Measurements from ENCODE around the gene ZBTB7B. TPM values are rescaled to one million over a fixed set of nuclear protein-coding genes. Genes with fewer than 3 reads are reported as not detected.
"Not testable (repeated sequence)": the region's sequence is repeated elsewhere in the genome, so short reads cannot be mapped to it uniquely, and the experiment has no call there.

The ZBTB7B gene
- total RNA-seq, 1 donor from 2014 or later, result 80.4 TPM

DNA sequence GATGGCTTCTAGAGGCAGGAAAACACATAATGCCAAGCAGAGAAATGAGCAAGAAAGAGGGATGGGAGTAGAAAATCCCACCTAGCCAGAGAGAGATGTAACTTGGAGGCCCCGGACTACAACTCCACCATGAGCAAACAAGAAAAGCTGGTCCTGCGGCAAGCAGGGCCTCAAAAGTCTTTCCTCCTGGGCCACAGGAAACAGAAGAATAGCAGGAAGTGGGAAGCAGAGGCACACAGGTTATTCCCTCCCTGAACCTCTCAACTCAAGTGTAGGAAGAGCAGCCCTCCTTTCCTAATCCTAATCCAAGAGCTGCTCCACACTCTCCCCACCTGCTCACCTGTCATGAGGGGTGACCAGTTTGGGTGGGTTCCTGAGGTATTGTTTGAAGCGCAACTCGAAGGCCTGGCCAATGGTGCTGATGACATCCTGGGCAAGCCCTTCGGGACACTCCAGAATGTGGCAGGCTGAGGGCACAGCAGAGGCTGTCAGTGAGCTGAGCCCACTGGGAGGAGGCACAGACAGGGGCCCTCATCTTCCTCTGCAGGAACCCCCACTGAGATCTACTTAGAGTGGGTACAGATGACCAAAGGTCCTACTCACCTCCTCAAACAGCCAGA, 35.2 kb upstream of the ZBTB7B start:
- DNase-seq (ENCODE audit: low spot score), result no peak

DNA sequence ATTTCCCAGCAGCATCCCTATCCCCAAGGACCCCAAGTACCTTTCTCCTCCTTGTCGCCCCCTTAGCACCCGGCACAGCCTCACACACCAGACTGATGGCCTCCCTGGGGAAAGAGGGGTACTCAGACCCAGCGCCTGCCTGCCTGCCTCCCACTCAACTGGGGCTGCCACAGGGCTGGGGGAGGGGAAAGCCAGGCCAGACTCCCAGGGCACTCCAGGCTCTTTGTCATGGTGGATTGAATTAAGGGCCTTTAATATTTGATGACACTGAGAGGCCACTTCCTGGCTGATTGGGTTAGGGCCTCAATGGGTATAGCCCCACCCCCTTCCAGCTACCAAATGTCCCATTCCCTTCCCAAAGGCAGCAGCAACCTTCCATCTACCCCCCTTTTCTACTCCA, 33.9 kb upstream of the ZBTB7B start:
- no peak for DNase-seq (ENCODE audit: low spot score)

GRCh38 chr1:154969246-154969645, 33.4 kb upstream of the ZBTB7B start:
- no peak for DNase-seq (ENCODE audit: low spot score)

DNA sequence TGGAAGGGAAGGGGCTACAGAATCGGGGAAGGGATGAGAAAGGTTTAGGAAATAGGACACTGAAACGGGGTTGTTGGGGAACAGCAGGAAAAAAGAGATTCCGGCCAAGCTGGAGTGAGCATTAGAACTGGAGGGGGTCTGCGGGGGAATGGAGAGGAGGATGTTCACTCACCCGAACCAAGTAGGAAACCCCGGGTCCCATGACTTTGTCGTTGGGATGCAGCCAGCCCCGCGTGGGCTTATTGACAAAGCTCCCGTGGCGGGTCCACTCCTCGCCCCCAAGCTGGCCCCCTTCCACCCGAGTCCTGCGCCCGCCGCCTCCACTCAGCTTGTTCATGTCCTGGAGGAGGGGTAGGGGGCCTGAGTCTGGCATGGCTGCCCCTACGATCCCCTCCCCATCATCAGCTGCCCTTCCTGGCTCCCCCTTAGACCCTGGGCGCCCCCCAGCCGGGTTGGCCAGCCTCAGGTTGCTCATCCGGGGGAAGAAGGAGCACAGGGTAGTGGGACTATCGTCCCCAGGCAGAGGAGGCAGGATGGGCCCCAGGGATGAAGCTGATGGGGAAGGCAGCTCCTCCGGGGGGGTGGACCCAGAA, 32.6 kb upstream of the ZBTB7B start:
- DNase-seq (ENCODE audit: low spot score), result no peak

GRCh38 chr1:154970631-154971340, 31.8 kb upstream of the ZBTB7B start, which contains the start of gene SHC1:
SHC1 (minus strand) TSS chr1:154970747; CDS start chr1:154970526, 221 bp downstream.
- DNase-seq (ENCODE audit: low spot score), result peak; percentile 96

- DNase-seq (ENCODE audit: low spot score), result no peak
Measured at GRCh38 chr1:154971341-154971998, 31.1 kb upstream of the ZBTB7B start.

DNA sequence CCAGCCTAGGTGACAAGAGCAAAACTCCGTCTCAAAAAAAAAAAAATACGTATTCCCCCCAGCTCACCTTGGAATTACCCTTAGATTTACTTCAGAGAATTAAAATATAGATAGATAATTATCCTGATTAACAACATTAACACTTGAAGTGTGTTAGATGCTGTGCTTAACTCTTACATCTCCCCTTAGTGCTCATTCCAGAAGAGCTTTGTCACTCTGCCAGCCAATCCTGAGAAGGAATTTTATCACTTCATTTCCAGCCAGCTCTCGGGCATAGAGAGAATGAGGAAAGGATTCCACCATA, 30.4 kb upstream of the ZBTB7B start:
- no peak for DNase-seq (ENCODE audit: low spot score)

DNA sequence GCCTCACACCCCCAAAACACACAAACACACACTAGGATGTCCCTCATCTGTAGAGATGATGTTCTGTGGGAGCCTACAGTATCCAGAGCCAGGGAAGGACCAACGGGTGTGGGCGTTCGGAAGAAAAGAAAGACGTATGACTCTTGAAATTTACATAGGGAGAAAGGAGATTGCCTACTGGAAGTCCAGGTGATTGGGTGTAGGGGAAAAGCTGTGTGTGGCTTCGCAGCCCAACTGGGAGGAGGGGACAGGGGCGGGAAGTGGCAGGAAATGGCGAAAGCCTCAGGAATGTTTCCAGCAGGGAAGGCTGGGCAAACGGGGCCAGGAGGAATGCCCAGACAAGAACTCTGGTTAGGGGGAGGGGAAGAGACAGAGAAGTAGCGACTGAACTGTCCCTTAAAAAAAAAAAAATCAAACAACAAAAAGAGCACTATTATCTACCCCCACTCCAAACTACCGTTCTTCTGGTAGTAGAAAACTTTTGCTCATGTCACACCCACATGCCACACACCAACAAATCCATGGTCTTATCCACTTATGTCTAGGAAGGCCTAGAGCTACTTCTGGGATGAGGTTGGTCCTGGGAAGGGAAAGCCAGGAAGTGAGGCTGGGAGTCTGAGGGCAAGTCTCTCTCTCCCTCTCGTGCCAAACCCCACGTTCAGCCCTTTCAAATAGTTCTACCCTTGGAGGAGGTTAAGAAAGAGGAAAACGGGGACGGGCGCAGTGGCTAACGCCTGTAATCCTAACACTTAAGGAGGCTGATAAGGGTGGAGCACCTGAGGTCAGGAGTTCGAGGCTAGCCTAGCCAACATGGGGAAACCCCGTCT, 29.9 kb upstream of the ZBTB7B start:
- DNase-seq (ENCODE audit: low spot score), result no peak

- peak; percentile 97 for DNase-seq (ENCODE audit: low spot score)
Measured at GRCh38 chr1:154973344-154974101, 29.1 kb upstream of the ZBTB7B start.

- peak; percentile 98 for DNase-seq (ENCODE audit: low spot score)
Measured at GRCh38 chr1:154974102-154974807, 28.3 kb upstream of the ZBTB7B start, which contains the start of gene CKS1B. CKS1B (plus strand) TSS chr1:154974681; CDS start chr1:154974746, 65 bp downstream.

DNA sequence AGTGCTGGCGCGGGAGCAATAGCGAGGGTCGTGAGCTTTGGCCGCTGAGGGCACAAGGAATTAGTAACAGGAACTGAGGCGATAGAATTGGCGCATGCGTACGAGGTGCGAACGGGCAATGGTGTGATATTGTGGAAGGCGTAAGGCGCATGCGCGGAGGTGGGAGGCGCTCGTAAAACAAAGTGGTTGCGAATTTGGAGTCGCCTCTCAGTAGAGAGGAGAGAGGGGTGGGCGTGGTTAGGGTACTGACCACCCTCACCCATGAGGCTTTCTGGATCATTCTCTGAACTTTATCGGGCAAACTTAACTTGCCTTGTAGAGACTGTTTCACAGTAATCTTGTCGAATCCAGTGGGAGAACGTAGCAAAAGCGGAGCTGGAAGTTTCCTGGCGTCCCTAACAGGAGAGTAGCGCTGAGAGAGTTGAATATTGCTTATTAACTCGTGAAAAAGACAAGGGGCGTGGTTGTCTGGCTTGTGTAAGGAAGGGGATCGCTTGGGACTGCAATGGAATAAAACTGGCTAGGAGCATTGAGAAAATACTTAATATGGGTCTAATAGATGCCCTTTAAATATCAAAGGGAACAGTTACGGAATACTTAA, 27.7 kb upstream of the ZBTB7B start:
- peak; percentile 98 for DNase-seq (ENCODE audit: low spot score)

- no peak for DNase-seq (ENCODE audit: low spot score)
Measured at GRCh38 chr1:154975409-154976059, 27.1 kb upstream of the ZBTB7B start.

DNA sequence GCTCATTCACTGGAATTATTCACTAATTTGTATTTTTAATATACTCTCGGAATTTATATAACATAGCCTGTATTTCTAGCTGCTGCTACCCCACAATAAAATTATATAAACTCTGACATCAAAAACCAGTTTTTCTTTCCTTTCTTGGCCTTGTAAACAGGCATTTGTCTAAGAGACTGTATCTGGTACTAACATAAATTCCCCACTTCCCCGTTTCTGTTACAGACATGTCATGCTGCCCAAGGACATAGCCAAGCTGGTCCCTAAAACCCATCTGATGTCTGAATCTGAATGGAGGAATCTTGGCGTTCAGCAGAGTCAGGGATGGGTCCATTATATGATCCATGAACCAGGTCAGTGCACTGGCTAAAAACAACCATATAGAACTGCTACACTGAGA, 24.8 kb upstream of the ZBTB7B start:
- DNase-seq (ENCODE audit: low spot score), result not testable (repeated sequence)

- no peak for DNase-seq (ENCODE audit: low spot score)
Measured at GRCh38 chr1:154978360-154978759, 24.2 kb upstream of the ZBTB7B start.

GRCh38 chr1:154982341-154982740, 20.3 kb upstream of the ZBTB7B start:
- DNase-seq (ENCODE audit: low spot score), result no peak

DNA sequence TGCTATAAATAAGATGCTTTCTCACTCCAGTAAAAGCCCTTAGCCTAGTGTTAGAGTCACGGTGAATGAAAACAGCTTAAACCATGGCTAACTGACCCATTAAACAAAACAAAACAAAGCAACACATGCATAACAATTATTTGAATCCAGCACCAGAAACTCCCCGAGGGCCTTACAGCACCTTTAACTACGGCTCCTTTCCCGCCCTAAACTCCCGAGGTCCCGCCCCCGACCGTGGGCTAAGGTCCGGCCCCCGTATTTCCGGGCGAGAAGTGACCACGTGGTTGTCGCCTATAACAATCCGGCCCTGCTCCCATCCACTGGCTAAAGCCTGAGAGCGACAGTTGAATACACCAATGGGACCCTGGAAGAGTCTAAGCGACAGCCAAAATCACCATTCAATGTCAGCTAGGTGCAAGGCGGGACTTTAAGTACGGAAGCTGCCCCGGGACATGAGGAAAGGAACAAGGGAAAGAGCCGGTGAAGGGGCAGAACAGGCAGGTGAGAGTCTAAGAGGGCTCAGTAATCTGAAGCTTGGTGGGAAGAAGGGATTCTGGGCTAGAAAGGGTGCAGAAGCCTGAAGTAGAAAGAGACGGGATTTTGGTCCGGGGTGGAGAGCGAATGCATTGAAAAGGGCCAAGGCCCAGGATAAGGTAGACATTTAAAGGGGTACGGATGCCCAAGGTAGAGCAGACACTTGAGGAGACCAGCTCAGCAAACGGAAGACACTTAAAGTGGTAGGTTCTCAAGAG, 19.5 kb upstream of the ZBTB7B start, which contains the start of gene FLAD1:
FLAD1 (plus strand) TSS at position 448 of the 752 bp plus-strand sequence. CDS start 351 bp downstream, outside the sequence.
- no peak for DNase-seq (ENCODE audit: low spot score)

DNA sequence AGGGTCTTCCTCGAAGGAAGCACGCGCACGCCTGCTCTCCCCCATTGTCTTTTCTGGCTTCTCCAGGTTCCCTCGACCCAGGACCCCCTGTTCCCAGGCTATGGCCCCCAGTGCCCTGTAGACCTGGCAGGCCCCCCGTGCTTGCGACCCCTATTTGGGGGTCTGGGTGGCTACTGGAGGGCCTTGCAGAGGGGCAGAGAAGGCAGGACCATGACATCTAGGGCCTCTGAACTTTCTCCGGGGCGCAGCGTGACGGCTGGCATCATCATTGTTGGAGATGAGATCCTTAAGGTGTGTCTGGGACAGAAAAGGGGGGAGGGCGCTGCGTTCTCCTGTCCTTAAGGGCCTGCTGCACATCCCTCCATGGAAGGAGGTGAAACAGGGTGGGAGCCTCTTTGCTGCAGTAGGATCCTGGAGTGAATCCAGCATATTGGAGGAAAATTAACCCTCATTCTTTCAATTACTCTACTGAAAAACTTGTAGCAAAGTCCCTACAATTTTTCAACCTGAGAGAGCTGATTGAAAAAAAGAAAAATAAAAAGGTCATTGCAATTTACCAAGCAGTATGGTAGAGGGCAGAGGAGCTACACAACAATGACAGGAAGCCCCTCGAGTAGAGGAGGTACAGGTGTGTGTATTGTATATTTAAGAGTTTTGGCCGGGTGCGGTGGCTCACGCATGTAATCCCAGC, 18.7 kb upstream of the ZBTB7B start:
- no peak for DNase-seq (ENCODE audit: low spot score)
